DND-41 (cell line): ENCODE results near the gene PTPMT1.

Source experiments
- EZH2 ChIP-seq: IDR thresholded peaks from 3 replicates; pipeline ENCODE4 v1.6.1; 2012; ENCODE audit warnings: borderline replicate concordance, low read depth, mild to moderate bottlenecking, moderate library complexity, low read length, inconsistent platforms; ENCODE audit not compliant: severe bottlenecking
- TF ChIP-seq, protein P1 (sequence below): IDR thresholded peaks from 2 replicates; pipeline ENCODE4 v1.5.1; 2012; ENCODE audit warnings: borderline replicate concordance, low read length, moderate library complexity, mild to moderate bottlenecking; ENCODE audit not compliant: poor library complexity, severe bottlenecking; ENCODE audit errors: extremely low read depth

DNA sequence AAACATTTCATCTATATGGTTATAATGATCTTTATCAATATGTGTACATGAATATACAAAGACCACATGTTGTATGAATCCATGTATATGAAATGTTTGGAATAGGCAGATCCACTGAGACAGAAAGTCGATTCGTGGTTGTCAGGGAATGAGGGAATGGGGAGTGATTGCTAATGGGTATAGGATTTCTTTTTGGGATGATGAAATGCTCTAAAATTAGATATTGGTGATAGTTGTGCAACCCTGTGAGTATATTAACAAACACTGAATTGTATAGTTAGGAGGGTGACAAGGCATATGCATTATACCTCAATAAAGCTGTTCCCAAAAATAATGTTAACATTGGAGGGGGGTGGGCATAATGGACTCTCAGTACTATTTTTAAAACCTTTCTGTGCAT is 5.0 kb upstream of the PTPMT1 start:
- TF ChIP-seq, protein P1, sequence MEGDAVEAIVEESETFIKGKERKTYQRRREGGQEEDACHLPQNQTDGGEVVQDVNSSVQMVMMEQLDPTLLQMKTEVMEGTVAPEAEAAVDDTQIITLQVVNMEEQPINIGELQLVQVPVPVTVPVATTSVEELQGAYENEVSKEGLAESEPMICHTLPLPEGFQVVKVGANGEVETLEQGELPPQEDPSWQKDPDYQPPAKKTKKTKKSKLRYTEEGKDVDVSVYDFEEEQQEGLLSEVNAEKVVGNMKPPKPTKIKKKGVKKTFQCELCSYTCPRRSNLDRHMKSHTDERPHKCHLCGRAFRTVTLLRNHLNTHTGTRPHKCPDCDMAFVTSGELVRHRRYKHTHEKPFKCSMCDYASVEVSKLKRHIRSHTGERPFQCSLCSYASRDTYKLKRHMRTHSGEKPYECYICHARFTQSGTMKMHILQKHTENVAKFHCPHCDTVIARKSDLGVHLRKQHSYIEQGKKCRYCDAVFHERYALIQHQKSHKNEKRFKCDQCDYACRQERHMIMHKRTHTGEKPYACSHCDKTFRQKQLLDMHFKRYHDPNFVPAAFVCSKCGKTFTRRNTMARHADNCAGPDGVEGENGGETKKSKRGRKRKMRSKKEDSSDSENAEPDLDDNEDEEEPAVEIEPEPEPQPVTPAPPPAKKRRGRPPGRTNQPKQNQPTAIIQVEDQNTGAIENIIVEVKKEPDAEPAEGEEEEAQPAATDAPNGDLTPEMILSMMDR = no peak
- no peak for TF ChIP-seq EZH2
